GM12801 (cell line): Measurements from ENCODE around the gene BBLN.

Experiments
- TF ChIP-seq, protein P1 (sequence below): IDR thresholded peaks from one replicate; pipeline ENCODE4 v1.5.1; 2011; ENCODE audit warnings: control low read depth; ENCODE audit not compliant: insufficient read length; ENCODE audit errors: extremely low read depth

Gene BBLN

DNA sequence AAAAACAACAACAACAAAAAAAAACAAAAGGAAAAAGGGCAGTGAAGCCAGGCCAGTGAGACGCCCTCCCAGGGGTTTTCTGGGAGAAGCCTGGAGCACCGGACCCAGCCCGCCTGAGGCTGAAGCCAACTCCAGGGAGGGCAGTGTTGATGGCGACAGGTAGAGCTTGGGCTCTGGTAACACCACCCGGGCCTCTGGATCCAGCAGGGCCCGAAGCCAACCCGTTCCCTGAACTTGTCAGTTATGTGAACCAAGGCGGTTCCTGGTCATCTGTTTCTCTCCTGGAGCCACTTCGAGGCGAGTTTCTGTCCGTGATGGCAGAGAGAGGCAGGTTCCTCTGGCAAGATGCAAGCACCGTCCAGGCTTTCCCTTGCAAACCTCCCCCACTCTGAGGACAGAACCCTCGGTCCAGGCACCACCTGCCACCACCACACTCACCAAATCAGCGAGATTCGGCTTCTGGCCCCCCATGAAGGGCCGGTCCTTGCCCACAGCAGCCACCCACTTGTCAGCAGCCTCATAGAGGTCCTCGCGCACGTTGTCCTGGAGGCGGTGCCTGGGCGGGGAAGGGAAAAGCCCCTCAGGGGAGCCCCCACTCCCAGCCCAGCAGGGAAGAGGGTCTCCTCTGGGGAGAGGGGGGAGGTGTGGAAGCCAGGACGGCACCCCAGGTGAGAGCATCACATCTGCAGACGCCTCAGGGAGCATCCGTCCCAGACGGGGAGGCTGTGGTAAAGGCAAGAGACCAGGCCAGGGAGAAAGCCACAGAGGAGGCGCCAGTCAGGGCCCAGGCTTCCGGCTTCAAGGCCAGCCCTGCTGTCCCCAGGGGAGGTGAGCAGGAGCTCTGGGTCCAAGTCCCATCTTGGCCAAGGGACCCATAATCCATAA lies 37.9 kb upstream of the BBLN start:
- TF ChIP-seq, protein P1, sequence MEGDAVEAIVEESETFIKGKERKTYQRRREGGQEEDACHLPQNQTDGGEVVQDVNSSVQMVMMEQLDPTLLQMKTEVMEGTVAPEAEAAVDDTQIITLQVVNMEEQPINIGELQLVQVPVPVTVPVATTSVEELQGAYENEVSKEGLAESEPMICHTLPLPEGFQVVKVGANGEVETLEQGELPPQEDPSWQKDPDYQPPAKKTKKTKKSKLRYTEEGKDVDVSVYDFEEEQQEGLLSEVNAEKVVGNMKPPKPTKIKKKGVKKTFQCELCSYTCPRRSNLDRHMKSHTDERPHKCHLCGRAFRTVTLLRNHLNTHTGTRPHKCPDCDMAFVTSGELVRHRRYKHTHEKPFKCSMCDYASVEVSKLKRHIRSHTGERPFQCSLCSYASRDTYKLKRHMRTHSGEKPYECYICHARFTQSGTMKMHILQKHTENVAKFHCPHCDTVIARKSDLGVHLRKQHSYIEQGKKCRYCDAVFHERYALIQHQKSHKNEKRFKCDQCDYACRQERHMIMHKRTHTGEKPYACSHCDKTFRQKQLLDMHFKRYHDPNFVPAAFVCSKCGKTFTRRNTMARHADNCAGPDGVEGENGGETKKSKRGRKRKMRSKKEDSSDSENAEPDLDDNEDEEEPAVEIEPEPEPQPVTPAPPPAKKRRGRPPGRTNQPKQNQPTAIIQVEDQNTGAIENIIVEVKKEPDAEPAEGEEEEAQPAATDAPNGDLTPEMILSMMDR: no peak

DNA sequence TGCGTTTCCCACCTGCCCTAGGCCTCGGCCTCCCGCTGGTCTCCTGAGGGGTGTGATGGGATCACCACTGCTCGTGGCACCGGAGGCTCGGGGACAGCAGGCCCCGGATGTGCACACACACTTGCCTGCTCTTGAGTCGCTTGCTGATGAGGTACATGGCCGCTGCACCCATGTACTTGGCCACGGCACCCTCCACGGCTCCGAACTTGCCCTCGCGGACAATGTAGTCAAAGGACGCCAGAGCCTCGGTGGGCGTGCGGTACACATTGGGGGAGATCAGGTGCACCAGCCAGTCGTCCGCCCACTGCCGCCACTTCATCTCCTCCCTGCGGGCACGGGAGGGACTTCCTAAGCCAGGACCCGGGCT lies 37.3 kb upstream of the BBLN start:
- TF ChIP-seq, protein P1: no peak

DNA sequence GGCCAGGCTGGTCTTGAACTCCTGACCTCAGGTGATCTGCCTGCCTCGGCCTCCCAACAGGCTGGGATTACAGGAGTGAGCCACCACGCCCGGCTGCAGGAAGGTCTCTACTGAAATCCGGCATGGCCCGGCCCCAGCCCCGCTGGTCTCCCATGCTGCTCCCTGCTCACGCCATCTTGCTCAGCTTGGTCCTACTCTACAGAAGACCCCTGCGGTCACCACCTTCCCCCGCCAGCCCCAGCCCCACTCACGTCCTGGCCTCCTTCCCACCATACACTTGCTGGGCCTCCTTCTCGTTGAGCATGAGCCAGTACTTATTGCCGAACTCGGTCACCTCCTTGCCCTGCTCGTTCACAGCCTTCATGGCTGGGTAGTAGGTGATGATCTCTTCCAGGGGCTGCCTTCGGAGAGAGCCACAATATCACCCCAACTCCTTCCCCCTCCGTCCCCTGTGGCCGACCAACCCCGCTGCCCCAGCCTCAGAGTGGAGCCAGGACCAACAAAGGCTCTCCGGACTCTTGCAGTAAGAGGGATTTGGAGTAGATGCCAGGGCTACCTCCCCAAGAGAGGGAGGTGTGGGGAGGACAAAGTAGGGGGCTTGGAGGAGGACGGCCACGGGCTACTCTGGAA lies 36.5 kb upstream of the BBLN start:
- TF ChIP-seq, protein P1: no peak

DNA sequence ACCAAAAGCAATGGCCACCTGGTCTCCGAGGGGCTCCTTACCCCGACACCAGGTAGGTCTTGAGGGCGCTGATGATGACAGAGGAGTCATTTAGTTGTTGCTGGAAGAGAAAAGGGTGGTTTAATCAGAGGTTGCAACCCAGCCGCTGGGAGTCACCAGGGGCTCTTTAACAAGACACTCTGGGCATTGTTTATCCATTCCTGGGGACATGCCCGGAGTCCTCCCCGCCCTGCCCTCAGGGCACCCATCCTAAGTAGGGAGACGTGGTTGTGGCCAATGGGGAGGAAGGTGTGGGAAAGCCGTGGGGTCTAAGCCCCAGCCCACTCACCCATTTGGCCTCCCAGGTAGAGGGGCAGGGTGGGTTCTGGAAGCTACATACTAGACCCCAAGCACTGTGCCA lies 35.6 kb upstream of the BBLN start:
- TF ChIP-seq, protein P1: no peak

DNA sequence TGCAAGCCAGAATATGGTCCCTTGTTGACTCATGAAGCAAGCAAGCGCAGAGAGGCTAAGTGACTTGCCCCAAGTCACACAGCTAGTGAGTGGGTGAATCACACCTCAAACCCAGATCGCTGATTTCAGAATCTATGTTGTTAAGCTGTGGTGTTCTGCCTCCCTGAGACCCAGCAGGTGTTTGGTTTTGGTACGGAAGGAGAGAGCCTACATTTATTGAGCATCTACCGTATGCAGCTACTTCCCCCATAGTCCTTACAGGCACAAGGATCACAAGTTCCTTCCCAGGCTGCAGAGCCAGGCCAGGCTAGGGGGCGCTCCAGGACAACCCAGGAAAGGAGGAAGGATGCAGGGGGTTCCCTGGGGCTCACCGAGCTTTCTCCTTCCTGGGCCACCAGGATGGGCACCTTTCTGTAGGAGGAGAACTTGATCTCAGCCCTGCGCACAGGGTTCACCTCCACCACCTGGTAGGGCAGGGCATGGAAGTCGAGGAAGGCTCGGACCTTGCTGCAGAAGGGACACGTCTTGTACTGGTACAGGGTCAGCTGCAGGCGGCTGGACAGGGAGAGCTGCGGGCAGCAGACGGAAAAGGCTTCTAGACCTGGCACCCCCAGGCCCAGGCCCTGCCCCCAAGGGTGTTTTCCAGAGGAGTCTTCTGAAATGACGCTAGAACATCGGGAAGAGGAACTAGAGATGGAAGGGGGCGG lies 35.0 kb upstream of the BBLN start:
- TF ChIP-seq, protein P1: no peak

DNA sequence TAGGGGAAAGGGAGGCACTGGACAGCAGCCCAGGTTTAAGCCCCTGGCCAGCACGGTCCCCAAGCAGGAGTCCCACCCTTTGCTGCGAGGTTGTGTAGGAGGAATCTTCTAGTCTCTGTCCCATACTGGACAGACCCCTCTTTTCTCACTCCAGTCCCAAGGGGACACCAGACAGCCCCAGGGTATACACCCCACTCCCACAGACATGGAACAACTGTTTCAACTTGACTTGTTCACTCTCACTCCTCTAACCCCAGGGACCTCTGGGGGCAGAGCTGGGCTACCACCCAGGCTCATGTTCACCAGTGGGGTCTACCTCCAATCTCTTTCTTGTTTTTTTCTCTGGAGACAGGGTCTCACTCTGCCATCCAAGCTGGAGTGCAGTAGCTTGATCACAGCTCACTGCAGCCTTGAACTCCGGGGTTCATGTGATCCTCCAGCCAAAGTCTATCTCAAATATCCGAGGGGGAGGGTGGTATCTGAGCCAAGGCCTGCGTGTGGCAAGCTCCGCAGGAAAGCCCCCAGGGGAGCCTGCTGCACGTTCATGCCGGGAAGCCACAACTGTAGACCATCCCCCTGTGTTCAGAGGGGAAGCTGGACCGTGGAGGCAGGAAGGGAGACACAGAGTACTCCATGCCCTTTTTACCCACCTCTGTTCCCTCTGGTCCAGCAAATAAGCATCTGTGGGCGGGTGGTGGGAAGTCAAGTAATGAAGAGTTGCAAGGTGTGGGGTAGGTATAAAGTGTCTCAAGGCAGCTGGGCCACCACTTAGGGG lies 34.3 kb upstream of the BBLN start:
- TF ChIP-seq, protein P1: no peak
